ENCODE data around the gene MAP3K7CL. TPM values are rescaled to one million over a fixed set of nuclear protein-coding genes. Genes with fewer than 3 reads are reported as not detected.
"Not testable (repeated sequence)": the region's sequence is repeated elsewhere in the genome, so short reads cannot be mapped to it uniquely, and the experiment has no call there.

Gene MAP3K7CL
- polyA plus RNA-seq, 1 experiment, result 11.0 TPM

DNA sequence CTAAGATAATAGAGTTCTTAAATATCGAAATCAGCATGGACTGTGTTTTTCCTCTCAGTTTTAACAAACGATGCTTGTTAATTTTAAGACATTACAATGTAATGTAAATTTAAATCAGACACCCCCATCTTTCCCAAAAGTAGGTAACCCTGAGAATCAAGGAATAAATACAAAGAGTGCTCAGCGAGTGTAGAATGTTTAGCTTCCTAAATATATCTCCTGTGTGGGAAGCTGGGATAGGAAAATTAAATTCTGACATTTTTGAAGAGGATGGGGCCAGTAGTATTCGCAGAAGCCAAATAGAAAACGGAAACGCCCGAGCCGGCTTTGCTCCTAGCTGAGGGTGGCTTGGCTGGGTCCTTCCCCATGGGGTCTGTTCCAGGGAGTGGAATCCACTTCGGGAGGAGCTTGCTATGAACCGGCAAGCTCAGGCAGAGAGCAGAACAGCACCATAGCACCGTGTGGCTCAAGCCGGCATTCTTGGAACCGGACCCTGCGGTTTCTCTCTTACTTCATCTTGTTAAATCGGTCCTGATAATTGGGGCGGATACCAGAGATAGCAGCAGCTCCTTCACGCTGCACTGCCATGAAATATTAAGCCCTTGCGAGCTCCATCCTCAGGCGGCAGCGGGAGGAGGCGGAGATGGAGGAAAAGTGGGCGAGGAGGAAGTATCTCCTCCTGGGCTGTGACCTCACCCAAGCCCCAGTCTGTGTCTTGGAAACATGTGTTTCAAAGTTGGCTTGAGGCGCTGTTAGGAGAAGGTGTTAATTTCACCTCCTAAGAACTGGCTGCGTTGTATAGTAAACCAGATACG, 24.9 kb downstream of the MAP3K7CL start:
- H3K9me3 ChIP-seq (ENCODE audit: control insufficient read depth, insufficient read depth, low read length), result no peaks in the 10 kb centered on the region
- peak overlapping the region; percentile 63 for H3K27ac ChIP-seq (ENCODE audit: low read depth, low read length)
- DNase-seq (ENCODE audit: low read depth, low spot score), result no peak
- CTCF ChIA-PET, result interaction anchor here (0.8 to 3.2 kb wide), 2 partner anchors 9 kb away, joined by 4 to 27 read pairs; no protein-coding TSS in a partner anchor
- POLR2A ChIA-PET, result interaction anchor here (0.5 kb wide), 1 partner anchor 61 kb away, joined by 3 read pairs; no protein-coding TSS in a partner anchor
- TF ChIP-seq, protein P1, sequence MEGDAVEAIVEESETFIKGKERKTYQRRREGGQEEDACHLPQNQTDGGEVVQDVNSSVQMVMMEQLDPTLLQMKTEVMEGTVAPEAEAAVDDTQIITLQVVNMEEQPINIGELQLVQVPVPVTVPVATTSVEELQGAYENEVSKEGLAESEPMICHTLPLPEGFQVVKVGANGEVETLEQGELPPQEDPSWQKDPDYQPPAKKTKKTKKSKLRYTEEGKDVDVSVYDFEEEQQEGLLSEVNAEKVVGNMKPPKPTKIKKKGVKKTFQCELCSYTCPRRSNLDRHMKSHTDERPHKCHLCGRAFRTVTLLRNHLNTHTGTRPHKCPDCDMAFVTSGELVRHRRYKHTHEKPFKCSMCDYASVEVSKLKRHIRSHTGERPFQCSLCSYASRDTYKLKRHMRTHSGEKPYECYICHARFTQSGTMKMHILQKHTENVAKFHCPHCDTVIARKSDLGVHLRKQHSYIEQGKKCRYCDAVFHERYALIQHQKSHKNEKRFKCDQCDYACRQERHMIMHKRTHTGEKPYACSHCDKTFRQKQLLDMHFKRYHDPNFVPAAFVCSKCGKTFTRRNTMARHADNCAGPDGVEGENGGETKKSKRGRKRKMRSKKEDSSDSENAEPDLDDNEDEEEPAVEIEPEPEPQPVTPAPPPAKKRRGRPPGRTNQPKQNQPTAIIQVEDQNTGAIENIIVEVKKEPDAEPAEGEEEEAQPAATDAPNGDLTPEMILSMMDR (IDR thresholded peaks at IDR 0.05; ENCODE audit: low read depth, low read length), result no peak
- no peaks in the 10 kb centered on the region for H3K27me3 ChIP-seq (ENCODE audit: control insufficient read depth, insufficient read depth, low read length)
- peak overlapping the region; percentile 40 for H3K4me3 ChIP-seq (ENCODE audit: low read depth, low read length)

DNA sequence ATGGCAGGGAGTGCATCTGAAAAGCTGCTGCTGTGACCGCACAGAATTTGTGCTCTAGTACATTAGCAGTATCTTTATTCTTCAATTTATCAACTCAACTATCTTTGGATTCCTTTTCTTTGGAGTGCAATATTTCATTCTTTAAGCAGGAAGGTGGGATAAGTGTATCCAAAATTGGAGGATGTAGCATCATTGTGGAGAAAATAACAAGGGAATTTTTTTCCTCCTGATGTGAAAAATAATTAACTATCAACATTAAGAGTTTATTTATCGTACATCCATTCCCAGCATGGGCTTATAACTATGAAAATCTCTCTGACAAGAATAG, 25.5 kb downstream of the MAP3K7CL start:
- H3K27ac ChIP-seq (ENCODE audit: low read depth, low read length), result peak overlapping the region; percentile 63
- H3K4me3 ChIP-seq (ENCODE audit: low read depth, low read length), result no peak overlapping the region; the same call in 1 of the 2 replicates
- POLR2A ChIA-PET, result no interaction called here
- no peaks in the 10 kb centered on the region for H3K9me3 ChIP-seq (ENCODE audit: control insufficient read depth, insufficient read depth, low read length)
- no peaks in the 10 kb centered on the region for H3K27me3 ChIP-seq (ENCODE audit: control insufficient read depth, insufficient read depth, low read length)
- TF ChIP-seq, protein P1 (IDR thresholded peaks at IDR 0.05; ENCODE audit: low read depth, low read length), result no peak
- CTCF ChIA-PET, result interaction anchor here (0.8 to 3.2 kb wide), 2 partner anchors 8 to 10 kb away, joined by 4 to 27 read pairs; no protein-coding TSS in a partner anchor
- no peak for DNase-seq (ENCODE audit: low read depth, low spot score)

DNA sequence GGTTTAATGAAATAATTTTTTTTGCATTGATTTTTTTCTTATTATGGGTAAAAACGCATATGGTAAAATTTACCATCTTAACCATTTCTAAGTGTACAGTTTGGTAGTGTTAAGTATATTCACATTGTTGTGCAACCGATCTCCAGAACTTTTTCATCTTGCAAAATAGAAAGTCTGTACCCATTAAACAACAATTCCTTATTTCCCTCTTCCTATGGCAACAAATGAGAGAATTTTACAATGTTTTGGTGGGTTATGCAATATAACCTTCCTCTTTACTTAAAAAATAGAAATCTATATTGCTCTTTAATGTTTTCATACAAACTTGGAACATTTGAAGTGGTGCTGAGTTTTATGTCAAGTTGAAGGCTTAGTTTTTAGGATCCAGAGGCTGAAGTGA, 26.6 kb downstream of the MAP3K7CL start:
- ChIA-PET POLR2A (no interaction called here), CTCF (no interaction called here)
- TF ChIP-seq, protein P1 (IDR thresholded peaks at IDR 0.05; ENCODE audit: low read depth, low read length), result no peak

DNA sequence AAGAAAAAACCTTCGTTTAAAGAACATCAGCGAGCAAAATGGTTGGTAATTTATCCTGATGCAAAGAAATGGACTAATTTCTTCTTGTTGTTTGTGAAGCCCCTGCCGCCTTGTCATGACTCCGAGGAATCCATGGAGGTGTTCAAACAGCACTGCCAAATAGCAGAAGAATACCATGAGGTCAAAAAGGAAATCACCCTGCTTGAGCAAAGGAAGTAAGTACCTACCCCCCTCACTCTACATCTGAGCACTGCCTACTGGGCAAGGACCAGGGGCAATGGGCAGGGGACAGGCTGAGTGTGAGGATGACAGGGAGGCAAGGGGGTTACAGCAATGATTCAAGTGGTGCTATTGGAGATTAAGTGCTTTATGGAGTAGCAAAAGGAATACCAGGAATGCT, 29.4 kb downstream of the MAP3K7CL start:
- H3K27me3 ChIP-seq (ENCODE audit: control insufficient read depth, insufficient read depth, low read length), result no peaks in the 10 kb centered on the region
- ChIA-PET POLR2A (no interaction called here), CTCF (no interaction called here)
- no peak for DNase-seq (ENCODE audit: low read depth, low spot score)
- TF ChIP-seq, protein P1 (IDR thresholded peaks at IDR 0.05; ENCODE audit: low read depth, low read length), result no peak
- H3K27ac ChIP-seq (ENCODE audit: low read depth, low read length), result no peak overlapping the region
- no peak overlapping the region for H3K4me3 ChIP-seq (ENCODE audit: low read depth, low read length)
- H3K9me3 ChIP-seq (ENCODE audit: control insufficient read depth, insufficient read depth, low read length), result no peaks in the 10 kb centered on the region

More for the DNA sequence above, 26.6 kb downstream of the MAP3K7CL start:
- no peak overlapping the region for H3K27ac ChIP-seq (ENCODE audit: low read depth, low read length)
- no peak for DNase-seq (ENCODE audit: low read depth, low spot score)
- H3K4me3 ChIP-seq (ENCODE audit: low read depth, low read length), result no peak overlapping the region
- no peaks in the 10 kb centered on the region for H3K27me3 ChIP-seq (ENCODE audit: control insufficient read depth, insufficient read depth, low read length)
- H3K9me3 ChIP-seq (ENCODE audit: control insufficient read depth, insufficient read depth, low read length), result no peaks in the 10 kb centered on the region

DNA sequence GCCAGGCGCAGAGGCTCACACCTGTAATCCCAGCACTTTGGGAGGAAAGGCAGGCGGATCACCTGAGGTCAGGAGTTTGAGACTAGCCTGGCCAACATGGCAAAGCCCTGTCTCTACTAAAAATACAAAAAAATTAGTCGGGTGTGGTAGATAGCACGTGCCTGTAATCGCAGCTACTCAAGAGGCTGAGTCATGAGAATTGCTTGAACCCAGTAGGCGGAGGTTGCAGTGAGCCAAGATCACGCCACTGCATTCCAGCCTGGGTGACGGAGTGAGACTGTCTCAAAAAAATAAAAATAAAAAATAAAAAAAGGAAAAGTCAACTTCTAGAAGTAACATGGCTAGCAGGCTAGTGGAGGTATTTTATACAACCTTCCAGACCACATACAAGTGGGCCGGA, 32.4 kb downstream of the MAP3K7CL start:
- not testable (repeated sequence) for H3K27me3 ChIP-seq (ENCODE audit: control insufficient read depth, insufficient read depth, low read length); H3K4me3 ChIP-seq (ENCODE audit: low read depth, low read length); H3K9me3 ChIP-seq (ENCODE audit: control insufficient read depth, insufficient read depth, low read length)
- ChIA-PET CTCF (interaction anchor here (0.6 to 4.7 kb wide), 11 partner anchors 9 to 231 kb away, joined by 3 to 88 read pairs (median 23); no protein-coding TSS in a partner anchor), POLR2A (interaction anchor here (0.6 kb wide), 1 partner anchor 198 kb away, joined by 3 read pairs; no protein-coding TSS in a partner anchor)
- H3K27ac ChIP-seq (ENCODE audit: low read depth, low read length), result peak overlapping the region; percentile 89
- peak; percentile 61 for DNase-seq (ENCODE audit: low read depth, low spot score)

All from AG04450 (cell line).